OCI-LY7 (cell line): ENCODE results near the gene C9orf50.

Source experiments
- EZH2phosphoT487 ChIP-seq: fragments of 200-600 bp; sonication (generic); IDR thresholded peaks from 2 replicates; pipeline ENCODE4 v1.6.1; 2018; ENCODE audit warnings: low read depth, borderline replicate concordance, mild to moderate bottlenecking, mixed run types, antibody characterized with exemption, low read length, moderate library complexity, mixed read lengths
- TF ChIP-seq, protein P1 (sequence below): fragments of 200-600 bp; sonication (generic); conservative IDR thresholded peaks from 2 replicates; pipeline ENCODE4 v1.5.1; 2014; ENCODE audit warnings: mild to moderate bottlenecking, antibody characterized with exemption, low read length, moderate library complexity, mixed read lengths

- TF ChIP-seq, protein P1, sequence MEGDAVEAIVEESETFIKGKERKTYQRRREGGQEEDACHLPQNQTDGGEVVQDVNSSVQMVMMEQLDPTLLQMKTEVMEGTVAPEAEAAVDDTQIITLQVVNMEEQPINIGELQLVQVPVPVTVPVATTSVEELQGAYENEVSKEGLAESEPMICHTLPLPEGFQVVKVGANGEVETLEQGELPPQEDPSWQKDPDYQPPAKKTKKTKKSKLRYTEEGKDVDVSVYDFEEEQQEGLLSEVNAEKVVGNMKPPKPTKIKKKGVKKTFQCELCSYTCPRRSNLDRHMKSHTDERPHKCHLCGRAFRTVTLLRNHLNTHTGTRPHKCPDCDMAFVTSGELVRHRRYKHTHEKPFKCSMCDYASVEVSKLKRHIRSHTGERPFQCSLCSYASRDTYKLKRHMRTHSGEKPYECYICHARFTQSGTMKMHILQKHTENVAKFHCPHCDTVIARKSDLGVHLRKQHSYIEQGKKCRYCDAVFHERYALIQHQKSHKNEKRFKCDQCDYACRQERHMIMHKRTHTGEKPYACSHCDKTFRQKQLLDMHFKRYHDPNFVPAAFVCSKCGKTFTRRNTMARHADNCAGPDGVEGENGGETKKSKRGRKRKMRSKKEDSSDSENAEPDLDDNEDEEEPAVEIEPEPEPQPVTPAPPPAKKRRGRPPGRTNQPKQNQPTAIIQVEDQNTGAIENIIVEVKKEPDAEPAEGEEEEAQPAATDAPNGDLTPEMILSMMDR: no peak
- TF ChIP-seq EZH2phosphoT487: no peak
Measured at GRCh38 chr9:129644365-129644764, 23.5 kb upstream of the C9orf50 start.
